ENCODE measurements around the gene NOL9. TPM values are rescaled to one million over a fixed set of nuclear protein-coding genes. Genes with fewer than 3 reads are reported as not detected.

NOL9 gene
- total and polyA plus RNA-seq, 9 of the 15 experiments (the other 6 are each of a cell fraction or from before 2014, with no cell fraction given) = 5.6 to 76.5 (median 47.3) TPM

GRCh38 chr1:6603238-6603914 is 49.1 kb upstream of the NOL9 start (continued):
- no peak for TF ChIP-seq ETS2 (tag; IDR thresholded peaks at IDR 0.05; ENCODE audit: borderline replicate concordance, poor library complexity, severe bottlenecking)
- TF ChIP-seq ZNF384 (IDR thresholded peaks at IDR 0.05; ENCODE audit: low read depth, low read length) = no peak
- TF ChIP-seq ZNF311 (CRISPR knock-in tag; IDR thresholded peaks at IDR 0.05) = no peak; the same call in 1 of the 2 replicates
- no peak for TF ChIP-seq ZSCAN29 (IDR thresholded peaks at IDR 0.05)
- TF ChIP-seq, protein P1, sequence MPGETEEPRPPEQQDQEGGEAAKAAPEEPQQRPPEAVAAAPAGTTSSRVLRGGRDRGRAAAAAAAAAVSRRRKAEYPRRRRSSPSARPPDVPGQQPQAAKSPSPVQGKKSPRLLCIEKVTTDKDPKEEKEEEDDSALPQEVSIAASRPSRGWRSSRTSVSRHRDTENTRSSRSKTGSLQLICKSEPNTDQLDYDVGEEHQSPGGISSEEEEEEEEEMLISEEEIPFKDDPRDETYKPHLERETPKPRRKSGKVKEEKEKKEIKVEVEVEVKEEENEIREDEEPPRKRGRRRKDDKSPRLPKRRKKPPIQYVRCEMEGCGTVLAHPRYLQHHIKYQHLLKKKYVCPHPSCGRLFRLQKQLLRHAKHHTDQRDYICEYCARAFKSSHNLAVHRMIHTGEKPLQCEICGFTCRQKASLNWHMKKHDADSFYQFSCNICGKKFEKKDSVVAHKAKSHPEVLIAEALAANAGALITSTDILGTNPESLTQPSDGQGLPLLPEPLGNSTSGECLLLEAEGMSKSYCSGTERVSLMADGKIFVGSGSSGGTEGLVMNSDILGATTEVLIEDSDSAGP (CRISPR knock-in tag; IDR thresholded peaks at IDR 0.05) = no peak
- no peak for TF ChIP-seq TCF3 (CRISPR knock-in tag; IDR thresholded peaks at IDR 0.05)
- TF ChIP-seq CHD7 (IDR thresholded peaks at IDR 0.05; ENCODE audit: low read depth, low read length) = no peak
- TF ChIP-seq, protein P2, sequence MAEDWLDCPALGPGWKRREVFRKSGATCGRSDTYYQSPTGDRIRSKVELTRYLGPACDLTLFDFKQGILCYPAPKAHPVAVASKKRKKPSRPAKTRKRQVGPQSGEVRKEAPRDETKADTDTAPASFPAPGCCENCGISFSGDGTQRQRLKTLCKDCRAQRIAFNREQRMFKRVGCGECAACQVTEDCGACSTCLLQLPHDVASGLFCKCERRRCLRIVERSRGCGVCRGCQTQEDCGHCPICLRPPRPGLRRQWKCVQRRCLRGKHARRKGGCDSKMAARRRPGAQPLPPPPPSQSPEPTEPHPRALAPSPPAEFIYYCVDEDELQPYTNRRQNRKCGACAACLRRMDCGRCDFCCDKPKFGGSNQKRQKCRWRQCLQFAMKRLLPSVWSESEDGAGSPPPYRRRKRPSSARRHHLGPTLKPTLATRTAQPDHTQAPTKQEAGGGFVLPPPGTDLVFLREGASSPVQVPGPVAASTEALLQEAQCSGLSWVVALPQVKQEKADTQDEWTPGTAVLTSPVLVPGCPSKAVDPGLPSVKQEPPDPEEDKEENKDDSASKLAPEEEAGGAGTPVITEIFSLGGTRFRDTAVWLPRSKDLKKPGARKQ (CRISPR knock-in tag; IDR thresholded peaks at IDR 0.05) = no peak
- TF ChIP-seq CBFB (CRISPR knock-in tag; IDR thresholded peaks at IDR 0.05) = no peak
- TF ChIP-seq KDM2B (CRISPR knock-in tag; IDR thresholded peaks at IDR 0.05) = 0 out of 2 replicates have a peak, but pooled peaks have one; percentile 39
- TF ChIP-seq, protein P3, sequence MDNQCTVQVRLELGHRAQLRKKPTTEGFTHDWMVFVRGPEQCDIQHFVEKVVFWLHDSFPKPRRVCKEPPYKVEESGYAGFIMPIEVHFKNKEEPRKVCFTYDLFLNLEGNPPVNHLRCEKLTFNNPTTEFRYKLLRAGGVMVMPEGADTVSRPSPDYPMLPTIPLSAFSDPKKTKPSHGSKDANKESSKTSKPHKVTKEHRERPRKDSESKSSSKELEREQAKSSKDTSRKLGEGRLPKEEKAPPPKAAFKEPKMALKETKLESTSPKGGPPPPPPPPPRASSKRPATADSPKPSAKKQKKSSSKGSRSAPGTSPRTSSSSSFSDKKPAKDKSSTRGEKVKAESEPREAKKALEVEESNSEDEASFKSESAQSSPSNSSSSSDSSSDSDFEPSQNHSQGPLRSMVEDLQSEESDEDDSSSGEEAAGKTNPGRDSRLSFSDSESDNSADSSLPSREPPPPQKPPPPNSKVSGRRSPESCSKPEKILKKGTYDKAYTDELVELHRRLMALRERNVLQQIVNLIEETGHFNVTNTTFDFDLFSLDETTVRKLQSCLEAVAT (IDR thresholded peaks at IDR 0.05) = peak in 1 of 2 experiments; percentile 37; a peak in 1 of 4 replicates
